GM19023 (cell line): Measurements from ENCODE around the gene DOK4.

Experiments
- ATAC-seq: cut with Tn5 transposase; IDR thresholded peaks from one replicate; pipeline ENCODE4 v1.9.1; 2021; ENCODE audit warnings: mild to moderate bottlenecking, moderate library complexity; ENCODE audit not compliant: unreplicated experiment

Gene DOK4

GRCh38 chr16:57519796-57520360 lies 33.6 kb upstream of the DOK4 start:
- peak; percentile 81 for ATAC-seq

GRCh38 chr16:57518922-57519321 lies 32.6 kb upstream of the DOK4 start:
- no peak for ATAC-seq

DNA sequence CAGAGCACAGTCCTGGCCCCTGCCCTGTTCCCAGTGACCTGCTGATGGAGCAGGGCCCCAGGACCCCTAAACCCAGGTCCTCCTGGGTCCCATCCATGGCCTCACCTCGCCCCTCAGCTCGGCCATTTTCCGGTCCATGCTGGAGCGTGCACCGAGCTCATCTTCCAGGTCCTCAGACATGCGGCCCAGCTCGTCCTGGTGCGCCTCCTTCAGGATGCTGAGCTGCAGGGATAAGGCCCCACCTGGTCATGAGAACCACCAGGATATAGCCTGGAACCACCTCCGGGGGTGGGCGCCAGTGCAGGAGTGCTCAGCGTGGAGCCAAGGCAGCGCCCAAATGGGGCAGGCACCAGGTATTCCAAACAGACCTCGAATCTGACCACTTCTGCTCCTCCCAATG lies 32.2 kb upstream of the DOK4 start:
- no peak for ATAC-seq

DNA sequence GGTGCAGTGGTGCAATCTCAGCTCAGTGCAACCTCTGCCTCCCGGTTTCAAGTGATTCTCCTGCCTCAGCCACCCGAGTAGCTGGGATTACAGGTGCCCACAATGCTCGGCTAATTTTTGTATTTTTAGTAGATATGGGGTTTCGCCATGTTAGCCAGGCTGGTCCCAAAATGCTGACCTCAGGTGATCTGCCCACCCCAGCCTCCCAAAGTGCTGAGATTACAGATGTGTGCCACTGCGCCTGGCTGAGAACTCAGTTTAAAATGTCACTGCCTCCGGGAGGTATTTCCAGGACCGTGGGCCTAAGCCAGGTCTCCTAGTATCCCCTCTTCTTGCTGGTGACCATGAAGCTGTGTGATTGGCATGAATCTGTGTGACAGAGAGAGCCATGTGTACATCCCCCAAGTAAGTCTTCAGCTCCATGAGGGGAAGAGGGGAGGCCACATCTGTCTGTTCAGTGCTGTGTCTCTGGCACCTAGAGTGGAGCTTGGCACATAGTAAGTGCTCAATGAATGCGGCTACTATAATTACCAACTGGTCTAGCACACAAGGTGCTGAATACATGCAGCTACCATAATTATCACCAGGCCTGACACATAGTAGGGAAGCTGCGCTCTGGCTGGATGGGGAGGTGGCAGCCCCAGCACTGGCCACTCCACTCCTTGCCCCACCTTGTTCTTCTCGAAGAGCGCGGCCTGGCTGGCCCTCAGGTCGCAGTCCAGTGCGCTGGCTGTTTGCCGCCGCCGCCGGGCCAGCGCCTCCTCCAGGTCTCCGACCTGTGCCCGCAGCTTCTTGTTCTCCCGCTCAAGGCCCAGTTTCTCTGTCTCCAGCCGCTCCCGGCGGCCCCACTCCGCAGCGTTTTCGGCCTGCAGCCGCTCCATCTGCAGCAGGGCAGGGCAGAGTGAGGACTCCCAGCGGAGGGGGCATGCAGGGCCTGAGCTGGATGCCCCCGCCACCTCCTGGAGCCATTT lies 31.4 kb upstream of the DOK4 start:
- ATAC-seq, result no peak

- ATAC-seq, result no peak
Measured at GRCh38 chr16:57516773-57517172, 30.5 kb upstream of the DOK4 start.

- no peak for ATAC-seq
Measured at GRCh38 chr16:57516176-57516725, 30.0 kb upstream of the DOK4 start.

DNA sequence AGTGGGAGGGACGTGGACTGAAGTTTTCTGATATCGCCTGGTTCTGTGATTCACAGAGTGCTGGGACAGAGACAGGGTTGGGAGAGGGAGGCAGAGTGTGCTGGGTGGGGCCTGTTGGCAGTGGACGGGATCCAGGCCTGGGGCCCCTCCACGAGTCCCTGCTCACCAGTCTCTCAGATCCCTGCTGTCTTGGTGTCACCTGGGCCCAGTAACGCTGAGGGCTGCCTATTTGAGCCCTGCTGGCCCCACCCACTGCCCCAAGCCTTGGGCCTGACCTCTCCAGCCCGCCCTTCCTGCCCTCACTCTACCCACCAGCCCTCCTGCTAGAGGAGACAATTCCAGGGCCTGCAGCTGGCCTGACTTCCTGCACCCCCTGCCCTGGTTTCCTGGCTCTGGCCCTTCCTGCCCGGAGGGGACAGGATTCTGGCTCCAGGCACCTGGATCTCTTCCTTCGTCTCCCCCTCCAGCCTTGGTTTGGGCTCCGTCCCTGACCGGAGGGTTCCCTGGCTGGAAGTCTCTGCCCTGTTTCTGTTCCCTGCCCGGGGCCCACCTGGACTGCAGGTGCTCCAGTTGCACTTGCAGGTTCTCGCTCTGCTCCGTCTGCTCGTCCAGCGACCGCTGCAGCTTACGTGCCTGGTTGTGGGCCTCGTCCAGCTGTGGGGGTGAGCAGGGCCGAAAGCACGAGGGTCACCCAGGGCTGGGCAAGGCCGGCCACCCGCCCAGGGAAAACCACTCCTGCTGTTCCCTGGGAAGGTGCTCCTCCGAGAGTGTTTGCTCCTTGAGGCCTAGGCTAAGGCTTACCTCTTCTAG lies 28.7 kb upstream of the DOK4 start:
- no peak for ATAC-seq

- no peak for ATAC-seq
Measured at GRCh38 chr16:57514371-57514770, 28.1 kb upstream of the DOK4 start.

DNA sequence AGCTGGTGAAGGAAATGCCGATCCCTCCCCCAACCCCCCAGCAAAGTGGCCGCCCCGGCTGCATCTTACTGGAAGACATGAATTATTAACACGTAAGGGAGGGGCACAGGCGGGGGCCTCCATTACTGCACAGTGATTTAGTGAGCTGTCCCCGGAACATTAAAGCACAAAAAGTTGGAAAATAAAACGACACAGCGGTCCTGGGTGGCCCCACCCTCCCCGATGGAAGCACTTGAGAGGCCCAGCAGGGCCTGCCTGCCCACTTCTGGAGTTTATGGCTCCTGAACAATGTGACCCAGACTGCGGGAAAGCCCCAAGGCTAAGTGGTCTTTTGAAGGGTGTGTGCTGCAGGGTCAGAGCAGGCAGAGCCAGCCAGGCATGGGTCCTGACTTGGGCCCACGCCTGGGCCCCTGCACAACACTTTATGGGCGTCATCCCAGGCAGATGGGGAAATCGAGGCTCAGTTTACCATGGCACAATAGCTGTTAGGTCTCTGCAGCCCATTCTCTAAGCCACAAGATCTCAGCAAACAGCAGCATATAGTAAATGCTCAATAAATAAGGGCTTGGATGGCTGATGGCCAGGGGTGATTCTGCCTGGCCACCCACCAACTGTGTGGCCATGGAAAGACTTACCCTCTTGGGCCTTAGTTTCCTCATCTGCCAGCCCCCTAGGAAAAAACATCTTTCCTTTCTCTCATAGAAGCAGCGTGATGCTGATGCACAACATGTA lies 27.2 kb upstream of the DOK4 start:
- ATAC-seq, result no peak

DNA sequence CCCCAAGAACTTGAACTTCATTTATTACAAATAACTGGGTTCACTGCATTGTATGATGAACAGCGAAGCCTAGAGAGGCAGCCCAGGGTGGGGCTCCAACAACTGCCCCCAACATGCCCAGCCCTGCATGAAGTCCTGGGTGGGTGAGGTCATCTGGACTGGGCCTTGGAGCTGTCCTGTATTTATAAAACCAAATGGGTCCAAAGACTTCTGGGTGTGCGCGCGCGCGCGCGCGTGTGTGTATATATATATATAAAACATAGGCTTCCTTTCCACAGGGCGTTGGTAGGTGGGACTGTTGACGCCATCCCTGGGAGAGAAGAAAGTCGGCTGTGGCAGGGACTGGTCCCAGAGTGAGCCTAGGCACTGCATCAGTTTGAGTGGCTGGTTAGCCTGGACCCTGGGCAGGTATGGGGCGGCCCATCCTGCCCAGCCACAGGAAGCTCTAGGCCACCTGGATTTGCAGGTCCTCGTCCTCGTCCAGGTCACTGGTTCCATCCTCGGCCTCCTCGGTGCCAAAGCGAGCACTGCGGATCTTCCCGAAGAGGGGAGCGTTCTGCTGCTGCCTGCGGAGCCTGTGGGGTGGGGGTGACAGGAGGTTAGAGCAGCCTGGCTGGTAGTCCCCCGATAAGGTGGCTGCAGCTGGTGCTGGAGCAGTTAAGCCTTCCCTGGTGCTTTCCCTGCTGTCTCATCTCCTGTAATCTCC lies 26.2 kb upstream of the DOK4 start:
- ATAC-seq, result no peak

DNA sequence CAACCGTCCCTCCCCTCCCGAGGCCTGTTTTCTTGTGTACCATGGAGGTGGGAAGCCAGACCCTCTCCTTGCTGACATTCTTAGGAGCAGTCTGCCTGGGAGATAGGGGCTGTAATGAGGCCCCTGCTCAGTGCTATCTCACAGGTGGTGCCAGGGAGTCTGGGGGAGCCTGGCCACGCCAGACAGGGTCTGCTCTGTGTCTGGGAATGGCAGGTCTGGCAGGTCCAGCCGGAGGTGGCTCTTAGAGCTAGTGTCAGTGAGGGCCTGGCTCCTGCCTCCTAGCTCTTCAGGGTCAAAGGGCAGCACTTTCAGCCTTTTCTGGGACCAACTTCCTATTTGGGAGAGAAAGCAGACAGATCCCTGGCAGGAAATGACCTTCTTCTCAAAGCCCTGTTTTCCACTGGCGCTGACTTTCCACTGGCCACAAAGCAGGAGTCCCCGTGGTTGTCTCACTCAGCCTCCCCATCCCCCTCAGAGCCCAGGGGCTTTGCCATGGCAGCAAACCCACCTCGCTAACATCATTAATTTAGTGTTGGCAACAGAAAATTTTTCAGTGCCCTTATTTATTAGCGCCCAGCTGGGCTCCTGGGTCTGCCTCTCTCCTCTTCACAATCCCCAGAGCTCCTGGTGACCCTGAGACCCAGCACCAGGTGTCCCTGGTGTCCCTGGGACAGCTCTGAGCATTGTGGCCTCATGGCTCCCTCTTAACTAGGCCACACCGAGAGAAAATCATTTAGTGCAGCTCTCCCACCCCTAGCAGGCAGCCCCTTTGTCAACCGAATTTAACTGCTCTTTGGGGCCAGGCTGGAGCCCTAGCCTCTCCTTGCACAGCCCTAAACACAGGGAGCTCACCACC lies 24.0 kb upstream of the DOK4 start:
- no peak for ATAC-seq

- ATAC-seq, result no peak
Measured at GRCh38 chr16:57509231-57509923, 23.1 kb upstream of the DOK4 start.

DNA sequence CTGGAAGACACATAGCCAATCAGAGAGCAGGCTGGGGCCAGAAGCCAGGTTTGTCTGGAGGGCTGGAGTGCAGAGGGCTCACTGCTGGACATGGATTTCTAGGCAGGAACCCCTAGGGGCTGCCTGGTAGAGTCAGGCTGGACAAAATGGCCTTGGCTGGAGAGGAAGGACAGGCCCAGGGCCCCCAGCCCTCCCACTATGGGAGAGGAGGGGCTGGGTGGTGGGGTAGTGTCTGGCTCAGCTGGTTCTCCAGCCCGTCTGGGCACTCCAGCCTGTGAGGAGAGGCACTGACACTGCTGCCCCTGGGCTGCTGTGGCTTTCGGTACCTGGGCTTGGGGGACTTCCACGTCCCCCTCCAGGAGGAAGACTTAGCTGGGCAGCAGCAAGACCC lies 21.7 kb upstream of the DOK4 start:
- no peak for ATAC-seq

DNA sequence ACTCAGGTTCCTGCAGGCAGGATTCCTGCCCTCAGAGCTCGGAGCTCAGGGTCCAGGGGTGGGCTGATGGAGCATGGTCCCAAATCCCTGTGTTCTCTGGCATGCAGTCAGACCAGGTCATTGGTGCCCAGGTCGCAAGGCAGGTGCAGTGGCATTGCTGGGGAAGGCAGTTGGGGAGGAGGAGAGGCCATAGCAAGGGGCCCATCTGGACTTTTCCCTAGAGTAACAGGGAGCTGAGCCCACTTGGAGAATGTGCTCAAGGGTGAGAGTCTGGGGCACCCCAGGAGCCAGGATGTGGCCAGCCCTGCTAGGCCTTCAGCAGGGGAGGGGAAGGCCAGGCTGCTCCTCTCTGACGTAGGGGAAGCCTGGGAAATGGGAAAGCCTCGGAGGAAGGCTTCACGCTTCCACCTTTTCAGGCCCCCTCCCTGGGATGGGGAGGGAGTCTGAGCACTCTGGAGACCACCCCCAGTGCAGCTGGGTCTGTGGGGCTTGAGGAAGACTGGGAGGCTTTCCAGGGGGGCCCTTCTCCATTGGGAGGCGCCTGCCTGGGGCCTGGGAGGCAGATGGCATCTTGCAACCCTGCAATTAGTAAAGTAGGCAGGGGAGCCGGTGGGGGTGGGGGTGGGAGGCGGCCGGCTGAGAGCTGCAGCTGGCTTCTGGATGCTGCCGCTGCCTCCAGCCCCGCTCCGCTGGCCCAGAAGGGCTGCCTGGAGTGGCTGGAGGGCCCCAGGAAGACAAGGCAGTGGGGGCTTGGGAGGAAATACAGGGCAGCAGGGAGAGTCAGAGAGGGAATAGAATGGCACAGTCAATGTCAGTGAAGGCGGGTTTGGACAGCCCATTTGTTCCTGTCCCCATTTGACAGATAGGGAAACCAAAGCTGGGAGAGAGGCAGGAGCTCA lies 21.1 kb upstream of the DOK4 start:
- ATAC-seq, result no peak

GRCh38 chr16:57505169-57505568 lies 18.9 kb upstream of the DOK4 start:
- ATAC-seq, result no peak

DNA sequence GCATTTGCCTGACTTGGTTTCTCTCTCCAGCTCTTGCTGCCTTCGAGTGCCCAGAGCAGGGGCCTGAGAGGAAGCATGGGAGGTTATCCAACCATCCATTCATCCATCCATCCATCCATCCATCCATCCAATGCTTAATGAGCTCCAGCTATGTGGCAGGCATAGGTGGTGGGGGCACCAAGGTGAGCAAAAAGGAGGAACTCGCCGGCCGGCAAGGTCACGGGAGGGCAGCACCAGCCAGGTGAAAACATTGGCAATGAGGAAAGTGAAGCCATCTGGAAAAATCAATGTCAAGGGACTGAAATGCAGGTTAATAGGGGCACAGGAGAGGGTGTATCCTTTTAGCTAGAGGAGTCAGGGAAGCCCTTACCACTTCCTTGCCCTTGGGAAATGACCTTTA lies 18.2 kb upstream of the DOK4 start:
- no peak for ATAC-seq

- no peak for ATAC-seq
Measured at GRCh38 chr16:57504001-57504400, 17.7 kb upstream of the DOK4 start.

GRCh38 chr16:57503366-57503765 lies 17.1 kb upstream of the DOK4 start:
- no peak for ATAC-seq
